ENCODE results near the gene IFNA5.

The IFNA5 gene

DNA sequence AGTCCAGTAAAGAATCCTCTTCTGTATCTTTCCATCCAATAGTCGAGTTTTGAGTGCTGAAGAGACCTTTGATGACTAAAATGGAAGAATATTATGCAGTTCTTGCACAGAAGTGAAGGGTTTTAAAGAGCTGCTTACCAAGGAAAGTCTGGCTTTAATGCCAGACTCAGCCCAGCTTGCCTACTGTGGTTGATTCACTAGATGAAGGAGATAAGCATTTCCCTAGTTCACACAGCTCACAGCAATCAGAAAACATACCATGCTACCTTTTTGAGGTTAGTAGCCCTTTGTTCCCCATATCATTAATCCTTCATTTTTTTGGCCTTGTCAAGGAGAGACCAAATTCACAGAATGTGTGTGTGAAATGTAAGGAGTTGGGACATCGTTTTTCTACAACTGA is 15.3 kb downstream of the IFNA5 start:
- DNase-seq, result no peak

DNA sequence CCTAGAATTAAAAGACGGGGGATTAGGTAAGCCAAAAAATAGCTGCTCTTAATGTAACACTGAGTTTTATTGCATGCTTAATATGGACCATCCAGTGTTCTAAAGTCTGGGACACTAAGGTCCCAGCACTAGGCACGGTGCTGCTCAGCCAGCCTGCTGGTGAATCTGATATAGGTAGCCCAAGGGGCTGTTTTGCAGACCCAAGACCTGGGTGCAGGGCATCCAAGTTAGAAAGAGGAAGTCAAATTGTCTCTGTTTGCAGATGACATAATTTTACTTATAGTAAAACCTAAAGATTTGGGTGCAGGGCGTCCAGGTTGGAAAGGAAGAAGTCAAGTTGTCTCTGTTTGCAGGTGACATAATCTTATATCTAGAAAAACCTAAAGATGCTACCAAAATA is 17.8 kb downstream of the IFNA5 start:
- no peak for DNase-seq

DNA sequence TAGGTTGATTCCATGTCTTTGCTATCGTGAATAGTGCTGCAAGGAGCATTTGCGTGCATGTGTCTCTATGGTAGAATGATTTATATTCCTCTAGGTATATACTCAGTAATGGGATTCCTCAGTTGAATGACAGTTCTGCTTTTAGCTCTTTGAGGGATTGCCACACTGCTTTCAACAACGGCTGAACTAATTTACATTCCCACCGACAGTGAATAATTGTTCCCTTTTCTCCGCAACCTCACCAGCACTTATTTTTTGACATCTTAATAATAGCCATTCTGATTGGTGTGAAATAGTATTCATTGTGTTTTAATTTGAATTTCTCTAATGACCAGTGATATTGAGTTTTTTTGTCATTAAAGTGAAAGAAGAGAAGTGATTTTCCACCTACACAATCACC is 18.5 kb downstream of the IFNA5 start:
- no peak for DNase-seq

DNA sequence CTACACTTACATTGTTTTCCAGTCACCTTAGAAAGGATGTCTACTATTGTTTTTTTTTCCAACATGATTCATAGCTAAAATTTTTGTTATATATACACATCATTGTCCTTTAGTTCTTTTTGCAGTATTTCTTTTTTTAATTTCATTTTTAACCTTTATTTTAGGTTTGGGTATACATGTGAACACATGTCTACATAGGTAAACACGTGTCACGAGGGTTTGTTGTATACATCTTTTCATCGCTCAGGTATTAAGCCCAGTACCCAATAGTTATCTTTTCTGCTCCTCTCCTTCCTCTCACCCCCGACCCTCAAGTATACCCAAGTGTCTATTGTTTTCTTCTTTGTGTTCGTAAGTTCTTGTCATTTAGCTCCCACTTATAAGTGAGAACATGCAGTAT is 19.0 kb downstream of the IFNA5 start:
- no peak for DNase-seq

GRCh38 chr9:21281275-21281674 is 23.8 kb downstream of the IFNA5 start:
- no peak for DNase-seq

GRCh38 chr9:21268347-21268657 is 36.8 kb downstream of the IFNA5 start:
- DNase-seq, result no peak

DNA sequence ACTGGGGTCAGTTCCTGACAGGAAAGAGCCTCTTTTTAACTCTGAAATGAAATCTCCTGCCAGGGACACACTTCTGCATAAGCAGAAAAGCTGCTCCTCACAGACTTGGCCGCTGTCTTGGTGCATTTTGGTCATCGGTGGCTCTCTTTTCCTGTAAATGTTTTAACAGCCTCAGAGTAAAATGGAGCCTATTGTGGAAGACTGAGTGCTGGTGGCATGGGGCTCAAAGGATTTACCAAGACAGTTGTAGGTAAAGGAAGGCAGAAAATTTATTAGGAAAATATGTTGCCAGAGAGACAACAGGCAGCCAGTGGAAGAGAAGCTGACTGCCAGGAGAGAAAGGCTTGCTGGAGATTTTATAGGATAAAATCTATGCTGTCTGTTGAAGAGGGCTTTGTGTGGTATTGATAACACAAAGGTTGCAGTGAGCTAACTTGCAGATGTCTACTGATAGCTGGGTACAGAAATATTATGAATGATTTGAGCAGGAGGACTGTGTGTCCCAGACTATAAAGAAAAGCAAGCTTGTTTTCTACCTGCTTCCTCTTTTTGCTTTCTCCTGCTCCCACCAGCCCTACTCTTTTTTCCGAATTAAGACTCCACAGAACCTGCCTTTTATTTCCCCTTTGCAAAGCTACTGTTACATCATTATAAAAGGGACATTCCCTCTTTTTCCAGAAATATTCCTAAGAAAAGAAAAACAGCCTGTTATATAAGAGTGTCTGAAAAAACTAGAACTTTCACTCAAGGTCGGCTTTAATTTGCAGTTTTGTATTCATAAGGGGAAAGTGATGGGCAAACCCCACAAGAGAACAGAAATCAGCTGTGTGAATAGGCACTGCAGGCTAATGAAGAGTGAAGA is 37.4 kb downstream of the IFNA5 start:
- DNase-seq, result no peak

DNA sequence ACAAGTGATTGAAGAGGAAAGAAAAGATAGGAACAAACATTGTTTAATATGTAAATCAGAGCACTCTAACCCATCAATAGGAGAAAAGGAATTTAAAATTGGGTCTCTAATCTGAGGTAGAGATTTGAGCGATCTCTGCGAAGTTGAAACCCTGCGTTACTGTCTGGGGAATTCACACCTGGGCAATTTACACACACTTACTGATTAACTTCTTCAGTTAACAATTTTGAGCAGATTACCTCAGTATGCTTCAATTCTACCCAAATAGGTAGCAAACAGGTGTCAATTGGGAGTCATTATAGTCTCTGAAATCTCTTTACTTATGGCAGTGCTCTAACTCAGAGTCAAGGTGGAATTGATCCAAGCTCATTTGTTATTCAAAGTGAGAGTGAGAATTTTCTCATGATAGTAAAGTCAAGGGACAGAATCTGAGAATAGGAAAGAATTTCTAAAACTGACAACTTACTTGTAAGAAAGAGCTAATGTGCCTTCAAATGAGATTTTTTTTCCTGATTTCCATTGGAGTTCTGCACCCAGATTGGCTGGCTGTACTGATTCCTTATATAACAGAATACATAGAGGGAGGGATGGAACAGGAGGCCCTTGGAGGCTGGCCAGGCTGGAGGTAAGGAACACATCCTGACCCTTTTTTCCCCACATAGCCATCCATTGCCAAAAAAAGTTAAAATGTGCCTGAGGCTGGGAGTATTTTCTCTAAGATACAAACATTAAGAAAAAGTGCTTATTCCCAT is 38.2 kb downstream of the IFNA5 start:
- DNase-seq, result no peak

DNA sequence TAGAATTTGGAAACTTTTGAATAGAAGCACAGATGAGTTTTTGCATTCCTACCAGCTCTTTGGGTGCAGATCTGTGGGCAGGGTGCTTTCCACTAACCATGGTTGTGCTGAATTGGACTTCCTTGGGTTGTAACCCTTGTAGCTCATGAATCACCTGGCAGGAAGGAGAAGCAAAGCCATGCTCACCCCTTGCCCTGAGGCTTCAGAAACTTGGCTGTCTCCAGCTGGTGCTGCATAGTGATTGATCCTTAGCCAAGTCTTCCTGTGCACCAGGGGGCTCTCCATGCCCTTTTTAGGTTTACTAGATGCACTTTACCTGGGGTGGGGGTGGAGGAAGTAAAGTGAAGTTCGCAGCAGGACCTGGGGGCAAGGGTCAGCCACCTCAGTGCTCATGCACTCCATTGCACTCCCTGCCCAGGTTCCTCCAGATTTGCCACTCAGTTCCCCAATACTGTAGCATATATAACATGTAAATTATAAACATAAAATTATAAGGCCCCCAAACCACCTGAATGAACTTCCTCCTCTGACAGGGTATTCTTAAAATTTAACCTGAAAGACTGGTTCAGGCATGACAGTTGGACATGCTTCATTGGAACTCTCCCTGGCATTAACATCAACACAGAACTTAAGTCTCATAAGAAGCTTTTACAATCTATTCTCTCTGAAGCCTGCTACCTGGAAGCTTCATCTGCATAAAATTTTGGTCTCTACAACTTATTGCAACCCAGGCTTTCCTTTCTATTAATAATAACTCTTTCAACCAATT is 39.5 kb downstream of the IFNA5 start:
- no peak for DNase-seq

DNA sequence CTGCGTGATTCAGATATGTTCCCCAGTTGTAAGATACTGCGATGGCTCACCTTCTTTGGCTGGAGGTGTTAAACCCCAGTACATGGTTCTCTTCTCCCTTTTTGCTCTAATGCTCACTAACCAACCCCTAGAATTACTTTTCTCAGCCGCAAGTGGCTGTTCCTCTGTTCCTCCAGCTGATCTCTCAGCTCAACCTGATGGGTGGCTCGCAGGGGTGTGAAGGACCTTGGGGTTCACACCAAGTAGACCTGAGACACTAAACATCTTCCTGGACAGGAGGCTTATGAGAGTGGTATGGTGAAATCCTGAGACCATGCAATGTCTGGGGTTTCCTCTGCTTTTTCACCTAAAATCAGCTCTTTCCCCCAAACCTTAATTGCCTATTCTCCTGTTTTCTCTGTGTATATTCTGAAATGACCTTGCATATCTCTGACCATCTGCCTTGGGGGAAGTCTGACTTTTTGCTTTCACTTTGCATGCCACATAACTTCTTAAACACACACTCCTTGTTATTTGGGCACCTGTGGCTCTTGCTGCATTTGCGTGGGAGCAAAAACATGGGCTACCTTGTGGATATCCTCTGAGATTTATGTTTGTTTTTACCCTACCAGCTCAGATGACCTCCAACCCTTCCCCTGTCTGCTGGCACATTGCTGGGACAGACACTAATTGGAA is 49.4 kb downstream of the IFNA5 start:
- no peak for DNase-seq
